C4-2B (cell line): Measurements from ENCODE around the gene TBXT.

Source experiments
- CTCF ChIP-seq: fragments of 450-650 bp; conservative IDR thresholded peaks from 2 replicates; pipeline ENCODE4 v1.5.1; 2017; ENCODE audit warnings: mild to moderate bottlenecking
- ZFX ChIP-seq: fragments of 450-650 bp; IDR thresholded peaks from 2 replicates; pipeline ENCODE4 v1.6.1; 2017

DNA sequence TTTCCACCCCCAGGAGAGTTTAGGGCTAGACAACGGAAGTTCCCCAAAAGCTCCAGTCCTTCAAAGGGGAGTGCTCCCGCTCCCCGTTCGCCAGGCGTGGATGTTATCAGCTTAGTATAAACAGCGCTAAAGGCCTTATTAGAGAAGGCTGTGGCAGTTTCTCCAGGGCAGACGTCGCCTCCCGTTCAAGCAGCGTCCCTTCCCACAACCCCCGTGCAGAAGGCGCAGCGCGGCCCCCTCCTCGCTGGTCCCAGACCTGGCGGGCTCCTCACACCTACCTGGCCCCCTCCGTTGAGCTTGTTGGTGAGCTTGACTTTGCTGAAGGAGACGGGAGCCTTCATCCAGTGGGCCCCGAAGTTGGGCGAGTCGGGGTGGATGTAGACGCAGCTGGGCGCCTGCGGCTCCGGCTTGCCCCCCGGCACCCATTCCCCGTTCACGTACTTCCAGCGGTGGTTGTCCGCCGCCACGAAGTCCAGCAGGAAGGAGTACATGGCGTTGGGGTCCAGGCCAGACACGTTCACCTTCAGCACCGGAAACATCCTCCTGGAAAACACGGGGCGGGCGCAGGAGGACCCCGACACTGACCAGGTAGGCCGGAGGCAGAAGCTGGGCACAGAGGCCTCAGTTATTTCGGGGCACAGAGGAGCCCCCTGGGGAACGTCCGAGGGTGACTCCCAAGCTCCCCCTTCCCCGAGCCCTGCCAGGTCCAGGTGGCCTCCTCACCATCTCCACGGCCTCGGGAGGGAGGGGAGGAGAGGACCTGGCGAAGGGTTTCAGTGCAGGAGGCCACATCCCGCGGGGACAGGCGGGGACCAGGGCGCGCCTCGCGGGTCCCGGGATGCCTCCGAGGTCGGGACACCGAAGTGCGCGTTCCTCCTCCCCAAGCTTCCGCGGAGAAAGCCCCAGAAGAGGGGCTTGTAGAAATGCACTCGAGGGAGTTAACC, 1.1 kb downstream of the TBXT start:
- TF ChIP-seq CTCF (no peak), ZFX (no peak)
